ENCODE results near the gene GSTO1.
"Not testable (repeated sequence)": the region's sequence is repeated elsewhere in the genome, so short reads cannot be mapped to it uniquely, and the experiment has no call there.

Gene GSTO1

GRCh38 chr10:104247513-104248146 lies 7.1 kb upstream of the GSTO1 start:
- H3K9ac ChIP-seq (ENCODE audit: low read depth in 1 of 2, low read length in 2 of 2): no peak overlapping the region
- H3K4me3 ChIP-seq (ENCODE audit: low read length in 2 of 2): no peak overlapping the region
- no peak overlapping the region for H3K27ac ChIP-seq (ENCODE audit: low read depth in 2 of 2, low read length in 2 of 2)
- H3K27me3 ChIP-seq (ENCODE audit: control insufficient read depth in 2 of 2, insufficient read depth in 2 of 2, low read length in 2 of 2): no peaks in the 10 kb centered on the region
- H3K36me3 ChIP-seq (ENCODE audit: control insufficient read depth in 2 of 2, insufficient read depth in 2 of 2, low read length in 2 of 2): no peaks in the 10 kb centered on the region
- H3K9me3 ChIP-seq (ENCODE audit: control insufficient read depth in 2 of 2, low read length in 2 of 2): no peaks in the 10 kb centered on the region
- H3K4me1 ChIP-seq (ENCODE audit: control insufficient read depth in 2 of 2, insufficient read depth in 2 of 2, low read length in 2 of 2): no peaks in the 10 kb centered on the region

GRCh38 chr10:104248931-104249330 lies 5.8 kb upstream of the GSTO1 start:
- H3K36me3 ChIP-seq (ENCODE audit: control insufficient read depth in 2 of 2, insufficient read depth in 2 of 2, low read length in 2 of 2); H3K9me3 ChIP-seq (ENCODE audit: control insufficient read depth in 2 of 2, low read length in 2 of 2); H3K27ac ChIP-seq (ENCODE audit: low read depth in 2 of 2, low read length in 2 of 2); H3K4me3 ChIP-seq (ENCODE audit: low read length in 2 of 2); H3K4me1 ChIP-seq (ENCODE audit: control insufficient read depth in 2 of 2, insufficient read depth in 2 of 2, low read length in 2 of 2); H3K9ac ChIP-seq (ENCODE audit: low read depth in 1 of 2, low read length in 2 of 2); H3K27me3 ChIP-seq (ENCODE audit: control insufficient read depth in 2 of 2, insufficient read depth in 2 of 2, low read length in 2 of 2): not testable (repeated sequence)

DNA sequence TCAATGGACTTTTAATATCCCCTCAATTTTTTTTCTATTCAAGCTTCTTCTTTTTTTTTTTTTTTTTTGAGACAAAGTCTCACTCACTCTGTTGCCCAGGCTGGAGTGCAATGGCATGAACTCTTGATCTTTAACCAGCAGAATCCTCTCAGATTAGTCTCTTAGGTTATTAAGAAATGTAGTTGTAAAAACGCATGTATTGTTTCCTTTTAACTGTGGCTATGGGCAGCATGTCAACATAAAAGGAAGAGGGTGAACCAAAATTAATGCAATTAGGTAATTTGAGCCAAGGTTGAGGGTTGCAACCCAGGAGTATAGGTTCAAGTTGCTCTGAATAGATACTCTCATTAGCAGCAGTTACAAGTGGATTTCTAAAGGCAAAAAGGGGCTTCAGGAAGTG lies 4.3 kb upstream of the GSTO1 start:
- Histone ChIP-seq H3K4me3 (ENCODE audit: low read length in 2 of 2) (no peak overlapping the region), H3K9ac (ENCODE audit: low read depth in 1 of 2, low read length in 2 of 2) (no peak overlapping the region), H3K36me3 (ENCODE audit: control insufficient read depth in 2 of 2, insufficient read depth in 2 of 2, low read length in 2 of 2) (no peaks in the 10 kb centered on the region), H3K4me1 (ENCODE audit: control insufficient read depth in 2 of 2, insufficient read depth in 2 of 2, low read length in 2 of 2) (peaks cover 10 to 12% of the 10 kb centered on the region in 2 donors), H3K27me3 (ENCODE audit: control insufficient read depth in 2 of 2, insufficient read depth in 2 of 2, low read length in 2 of 2) (no peaks in the 10 kb centered on the region), H3K9me3 (ENCODE audit: control insufficient read depth in 2 of 2, low read length in 2 of 2) (no peaks in the 10 kb centered on the region), H3K27ac (ENCODE audit: low read depth in 2 of 2, low read length in 2 of 2) (no peak overlapping the region)

- H3K27ac ChIP-seq (ENCODE audit: low read depth in 2 of 2, low read length in 2 of 2): no peak overlapping the region
- peaks cover 19 to 20% of the 10 kb centered on the region in 2 donors for H3K4me1 ChIP-seq (ENCODE audit: control insufficient read depth in 2 of 2, insufficient read depth in 2 of 2, low read length in 2 of 2)
- no peaks in the 10 kb centered on the region for H3K9me3 ChIP-seq (ENCODE audit: control insufficient read depth in 2 of 2, low read length in 2 of 2)
- no peak overlapping the region for H3K4me3 ChIP-seq (ENCODE audit: low read length in 2 of 2)
- no peaks in the 10 kb centered on the region for H3K36me3 ChIP-seq (ENCODE audit: control insufficient read depth in 2 of 2, insufficient read depth in 2 of 2, low read length in 2 of 2)
- no peak overlapping the region for H3K9ac ChIP-seq (ENCODE audit: low read depth in 1 of 2, low read length in 2 of 2)
- H3K27me3 ChIP-seq (ENCODE audit: control insufficient read depth in 2 of 2, insufficient read depth in 2 of 2, low read length in 2 of 2): no peaks in the 10 kb centered on the region
These were observed 3.2 kb upstream of the GSTO1 start for GRCh38 chr10:104251443-104251842.

DNA sequence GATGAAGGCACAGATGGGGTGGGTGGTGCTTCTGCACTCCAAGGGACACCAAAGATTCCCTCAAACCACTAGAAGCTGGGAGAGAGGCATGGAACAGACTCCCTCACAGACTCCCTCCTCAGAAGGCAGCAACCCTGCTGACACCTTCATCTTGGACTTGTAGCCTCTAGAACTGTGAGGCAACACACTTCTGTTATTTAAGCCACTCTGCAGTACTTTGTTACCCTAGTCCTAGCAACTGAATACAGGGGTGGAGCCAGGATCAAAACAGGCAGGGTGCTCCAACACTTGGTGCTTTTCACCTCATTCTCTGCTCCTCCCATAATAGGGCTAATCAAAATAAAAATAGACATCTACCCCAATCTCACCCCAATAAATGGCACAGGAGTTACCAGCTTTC lies 2.3 kb upstream of the GSTO1 start:
- H3K9me3 ChIP-seq (ENCODE audit: control insufficient read depth in 2 of 2, low read length in 2 of 2): no peaks in the 10 kb centered on the region
- peaks cover 0 to under 1% of the 10 kb centered on the region in 2 donors for H3K36me3 ChIP-seq (ENCODE audit: control insufficient read depth in 2 of 2, insufficient read depth in 2 of 2, low read length in 2 of 2)
- no peak overlapping the region for H3K27ac ChIP-seq (ENCODE audit: low read depth in 2 of 2, low read length in 2 of 2)
- peaks cover 19 to 21% of the 10 kb centered on the region in 2 donors for H3K4me1 ChIP-seq (ENCODE audit: control insufficient read depth in 2 of 2, insufficient read depth in 2 of 2, low read length in 2 of 2)
- no peak overlapping the region for H3K4me3 ChIP-seq (ENCODE audit: low read length in 2 of 2)
- no peak overlapping the region for H3K9ac ChIP-seq (ENCODE audit: low read depth in 1 of 2, low read length in 2 of 2)
- no peaks in the 10 kb centered on the region for H3K27me3 ChIP-seq (ENCODE audit: control insufficient read depth in 2 of 2, insufficient read depth in 2 of 2, low read length in 2 of 2)

- Histone ChIP-seq H3K4me1 (ENCODE audit: control insufficient read depth in 2 of 2, insufficient read depth in 2 of 2, low read length in 2 of 2) (peaks cover 19 to 21% of the 10 kb centered on the region in 2 donors), H3K27ac (ENCODE audit: low read depth in 2 of 2, low read length in 2 of 2) (no peak overlapping the region)
These were observed 1.6 kb upstream of the GSTO1 start for GRCh38 chr10:104253106-104253505.

GRCh38 chr10:104253606-104254410 lies 884 bp upstream of the GSTO1 start:
- Histone ChIP-seq H3K9me3 (ENCODE audit: control insufficient read depth in 2 of 2, low read length in 2 of 2) (no peaks in the 10 kb centered on the region), H3K9ac (ENCODE audit: low read depth in 1 of 2, low read length in 2 of 2) (peak overlapping the region in 1 of 2 donors; percentile 89), H3K27ac (ENCODE audit: low read depth in 2 of 2, low read length in 2 of 2) (peak overlapping the region in 1 of 2 donors; percentile 92), H3K4me3 (ENCODE audit: low read length in 2 of 2) (peak overlapping the region in 1 of 2 donors; percentile 89), H3K36me3 (ENCODE audit: control insufficient read depth in 2 of 2, insufficient read depth in 2 of 2, low read length in 2 of 2) (peaks cover 9% of the 10 kb centered on the region in 2 donors), H3K4me1 (ENCODE audit: control insufficient read depth in 2 of 2, insufficient read depth in 2 of 2, low read length in 2 of 2) (peaks cover 19 to 21% of the 10 kb centered on the region in 2 donors), H3K27me3 (ENCODE audit: control insufficient read depth in 2 of 2, insufficient read depth in 2 of 2, low read length in 2 of 2) (no peaks in the 10 kb centered on the region)

More at GRCh38 chr10:104253106-104253505, 1.6 kb upstream of the GSTO1 start:
- peaks cover 3 to 4% of the 10 kb centered on the region in 2 donors for H3K36me3 ChIP-seq (ENCODE audit: control insufficient read depth in 2 of 2, insufficient read depth in 2 of 2, low read length in 2 of 2)
- no peaks in the 10 kb centered on the region for H3K9me3 ChIP-seq (ENCODE audit: control insufficient read depth in 2 of 2, low read length in 2 of 2)
- H3K4me3 ChIP-seq (ENCODE audit: low read length in 2 of 2): no peak overlapping the region
- H3K27me3 ChIP-seq (ENCODE audit: control insufficient read depth in 2 of 2, insufficient read depth in 2 of 2, low read length in 2 of 2): no peaks in the 10 kb centered on the region
- no peak overlapping the region for H3K9ac ChIP-seq (ENCODE audit: low read depth in 1 of 2, low read length in 2 of 2)

- H3K4me1 ChIP-seq (ENCODE audit: control insufficient read depth in 2 of 2, insufficient read depth in 2 of 2, low read length in 2 of 2): peaks cover 19 to 24% of the 10 kb centered on the region in 2 donors
- H3K9me3 ChIP-seq (ENCODE audit: control insufficient read depth in 2 of 2, low read length in 2 of 2): no peaks in the 10 kb centered on the region
- peak overlapping the region; percentile 89 to 90 for H3K4me3 ChIP-seq (ENCODE audit: low read length in 2 of 2)
- no peaks in the 10 kb centered on the region for H3K27me3 ChIP-seq (ENCODE audit: control insufficient read depth in 2 of 2, insufficient read depth in 2 of 2, low read length in 2 of 2)
- H3K36me3 ChIP-seq (ENCODE audit: control insufficient read depth in 2 of 2, insufficient read depth in 2 of 2, low read length in 2 of 2): peaks cover 23% of the 10 kb centered on the region in 2 donors
- H3K27ac ChIP-seq (ENCODE audit: low read depth in 2 of 2, low read length in 2 of 2): peak overlapping the region; percentile 86 to 92
- peak overlapping the region; percentile 89 to 97 for H3K9ac ChIP-seq (ENCODE audit: low read depth in 1 of 2, low read length in 2 of 2)
These were observed 754 bp downstream of the GSTO1 start for GRCh38 chr10:104255311-104255981.

DNA sequence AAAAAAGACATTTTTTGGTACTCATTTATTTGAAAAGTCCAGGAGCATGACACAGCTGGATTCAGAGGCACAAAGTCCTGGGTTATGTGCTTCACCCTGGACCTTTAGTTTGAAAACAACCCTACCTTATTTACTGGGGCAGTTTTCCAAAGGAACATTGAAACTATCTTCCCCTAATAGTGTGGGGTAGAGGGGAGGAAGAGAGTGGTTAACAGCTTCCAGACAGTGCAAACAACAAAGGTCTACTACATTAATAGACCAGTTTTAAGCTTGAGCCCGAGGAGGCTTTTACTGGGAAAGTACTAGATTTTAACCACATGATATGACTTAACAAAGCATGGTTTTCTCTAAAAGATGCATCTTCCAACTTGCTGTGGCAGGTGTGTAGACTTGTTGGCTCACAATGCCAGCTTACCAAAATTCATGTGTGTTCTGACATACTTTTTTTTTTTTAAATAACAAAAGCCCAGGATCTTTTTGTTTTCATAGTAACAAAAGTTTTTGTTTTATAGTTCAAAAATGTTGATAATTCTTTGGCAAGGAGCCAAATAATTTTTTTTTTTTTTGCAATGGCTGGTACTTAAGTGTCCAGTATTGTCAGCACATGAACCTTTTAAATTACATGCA lies 1.8 kb downstream of the GSTO1 start:
- H3K27me3 ChIP-seq (ENCODE audit: control insufficient read depth in 2 of 2, insufficient read depth in 2 of 2, low read length in 2 of 2): no peaks in the 10 kb centered on the region

More for the DNA sequence above, 1.8 kb downstream of the GSTO1 start:
- Histone ChIP-seq H3K4me3 (ENCODE audit: low read length in 2 of 2) (no peak overlapping the region), H3K36me3 (ENCODE audit: control insufficient read depth in 2 of 2, insufficient read depth in 2 of 2, low read length in 2 of 2) (peaks cover 26 to 30% of the 10 kb centered on the region in 2 donors), H3K27ac (ENCODE audit: low read depth in 2 of 2, low read length in 2 of 2) (peak overlapping the region in 1 of 2 donors; percentile 86), H3K9me3 (ENCODE audit: control insufficient read depth in 2 of 2, low read length in 2 of 2) (no peaks in the 10 kb centered on the region), H3K9ac (ENCODE audit: low read depth in 1 of 2, low read length in 2 of 2) (no peak overlapping the region), H3K4me1 (ENCODE audit: control insufficient read depth in 2 of 2, insufficient read depth in 2 of 2, low read length in 2 of 2) (peaks cover 19 to 24% of the 10 kb centered on the region in 2 donors)

Measured in mucosa of rectum (tissue), 2 donors.